A549 (cell line): ENCODE data around the gene ING5. TPM values are rescaled to one million over a fixed set of nuclear protein-coding genes. Genes with fewer than 3 reads are reported as not detected.

ENCODE experiments used
- ATAC-seq, 2 experiments: fragments of 200-7000 bp in 1 of 2; fragments of >200 bp in 1 of 2; cut with Nextera tagmentation in 1 of 2; cut with Tn5 transposase in 1 of 2; 3 replicates each; pipeline versions ENCODE4 v1.8.0 to v1.9.1; 2018 to 2020; ENCODE audit warnings: mild to moderate bottlenecking in 1 of 2, moderate library complexity in 1 of 2
- CTCF ChIA-PET: fragments of 300-600 bp; sonication (Branson Sonifier 250); formaldehyde crosslinking; extraction: SDS; loops from one replicate; lab custom pipeline; 2021; ENCODE audit warnings: antibody characterized with exemption, inconsistent platforms; lab: Yijun Ruan, JAX
- POLR2A ChIA-PET: fragments of 350-600 bp; formaldehyde crosslinking; extraction: SDS; loops from one replicate; lab custom pipeline; 2021; ENCODE audit warnings: antibody characterized with exemption, inconsistent platforms; lab: Yijun Ruan, JAX
- DNase-seq, 2 experiments: peaks; one replicate each; pipeline versions ENCODE4 v3.0.0 to v3.0.0-alpha.2; 2011 to 2016; ENCODE audit warnings: low read depth in 1 of 2, low spot score in 1 of 2
- FAIRE-seq: peaks from 2 replicates; lab custom pipeline; 2011; peaks lifted over from hg19 to GRCh38; lab: Jason Lieb, UNC
- H3K27ac ChIP-seq, 2 experiments: fragments of >200 bp; sonication (Bioruptor Twin); formaldehyde crosslinking; 3 replicates each; pipeline ENCODE4 v1.5.1; 2016 to 2017
- H3K4me1 ChIP-seq: fragments of >200 bp; sonication (Bioruptor Twin); formaldehyde crosslinking; 3 replicates; pipeline ENCODE4 v1.6.1; 2016
- H3K4me2 ChIP-seq: fragments of >200 bp; sonication (Bioruptor Twin); formaldehyde crosslinking; 3 replicates; pipeline ENCODE4 v1.6.1; 2016
- H3K4me3 ChIP-seq: fragments of >200 bp; sonication (Bioruptor Twin); formaldehyde crosslinking; 3 replicates; pipeline ENCODE4 v1.5.1; 2016
- H3K9me3 ChIP-seq: fragments of >200 bp; sonication (Bioruptor Twin); formaldehyde crosslinking; 3 replicates; pipeline ENCODE4 v1.6.1; 2016
- CBX8 ChIP-seq: fragments of 200-600 bp; sonication (generic); IDR thresholded peaks from 2 replicates; pipeline ENCODE4 v1.6.1; 2016
- CHD2 ChIP-seq: fragments of 150-350 bp; IDR thresholded peaks from 2 replicates; pipeline ENCODE4 v1.6.1; 2014; ENCODE audit warnings: low read length; ENCODE audit not compliant: partially characterized antibody
- EHF ChIP-seq: fragments of 250-450 bp; sonication (Bioruptor Pico); IDR thresholded peaks from 2 replicates; pipeline ENCODE4 v1.5.0; 2020; ENCODE audit warnings: mild to moderate bottlenecking
- EHMT2 ChIP-seq: fragments of 200-600 bp; sonication (generic); IDR thresholded peaks from 2 replicates; pipeline ENCODE4 v1.6.1; 2016; ENCODE audit warnings: antibody characterized with exemption, low read depth, mild to moderate bottlenecking, moderate library complexity
- ELK1 ChIP-seq: fragments of 150-350 bp; IDR thresholded peaks from 2 replicates; pipeline ENCODE4 v1.6.1; 2014; ENCODE audit warnings: low read depth, mild to moderate bottlenecking, low read length
- EP300 ChIP-seq, 2 experiments: fragments of >200 bp; sonication (Bioruptor Twin); formaldehyde crosslinking; IDR thresholded peaks; 2 replicates in 1 of 2; 3 replicates in 1 of 2; pipeline ENCODE4 v1.6.1; 2016 to 2017
- ESRRA ChIP-seq: fragments of 150-350 bp; IDR thresholded peaks from 2 replicates; pipeline ENCODE4 v1.6.1; 2014; ENCODE audit warnings: mild to moderate bottlenecking, low read length, borderline replicate concordance
- FOSL2 ChIP-seq, 2 experiments: fragments of 450-650 bp in 1 of 2; fragments of >200 bp in 1 of 2; sonication (Bioruptor Twin) in 1 of 2; formaldehyde crosslinking; IDR thresholded peaks; 2 replicates each; pipeline versions ENCODE4 v1.5.0 to v1.6.1; 2016 to 2020; ENCODE audit warnings: mild to moderate bottlenecking in 1 of 2, moderate library complexity in 1 of 2
- GATA3 ChIP-seq: IDR thresholded peaks from 2 replicates; pipeline ENCODE4 v1.6.1; 2012; ENCODE audit warnings: borderline replicate concordance
- HMGXB4 ChIP-seq: fragments of 250-450 bp; sonication (Bioruptor Pico); IDR thresholded peaks from 2 replicates; pipeline ENCODE4 v1.5.0; 2021; ENCODE audit warnings: mild to moderate bottlenecking, moderate library complexity, borderline replicate concordance
- HOXA7 ChIP-seq: fragments of 250-450 bp; sonication (Bioruptor Pico); IDR thresholded peaks from 2 replicates; pipeline ENCODE4 v1.5.0; 2020; ENCODE audit warnings: mild to moderate bottlenecking, moderate library complexity
- MAFK ChIP-seq: fragments of 450-650 bp; IDR thresholded peaks from 2 replicates; pipeline ENCODE4 v1.6.1; 2014; ENCODE audit not compliant: partially characterized antibody
- MAZ ChIP-seq: fragments of 150-350 bp; IDR thresholded peaks from 2 replicates; pipeline ENCODE4 v1.6.1; 2014; ENCODE audit warnings: antibody characterized with exemption, low read depth, low read length, borderline replicate concordance
- NR3C1 ChIP-seq: fragments of >200 bp; sonication (Bioruptor Twin); formaldehyde crosslinking; IDR thresholded peaks from 3 replicates; pipeline ENCODE4 v1.6.1; 2017
- POLR2A ChIP-seq: IDR thresholded peaks from 2 replicates; pipeline ENCODE4 v1.6.1; 2012; ENCODE audit warnings: mild to moderate bottlenecking, low read length
- POLR2AphosphoS2 ChIP-seq: conservative IDR thresholded peaks from 2 replicates; pipeline ENCODE4 v1.6.1; 2012; ENCODE audit warnings: low read length, improper control_type of control experiment, inconsistent platforms
- REST ChIP-seq: fragments of 200-600 bp; sonication (generic); IDR thresholded peaks from 2 replicates; pipeline ENCODE4 v1.6.1; 2016; ENCODE audit warnings: antibody characterized with exemption, mild to moderate bottlenecking, moderate library complexity
- TFCP2L1 ChIP-seq: fragments of 250-450 bp; sonication (Bioruptor Pico); IDR thresholded peaks from 2 replicates; pipeline ENCODE4 v1.5.0; 2021; ENCODE audit warnings: mild to moderate bottlenecking
- ZNF302 ChIP-seq: fragments of 250-450 bp; sonication (Bioruptor Pico); IDR thresholded peaks from 2 replicates; pipeline ENCODE4 v1.9.0; 2021; ENCODE audit warnings: inconsistent platforms, mild to moderate bottlenecking, moderate library complexity
- WGBS: methylation state at CpG from one replicate; pipeline ENCODE4 v1.1.6; 2017; ENCODE audit errors: missing lambda C conversion rate; 5-methylcytosine and 5-hydroxymethylcytosine counted together
- polyA plus RNA-seq, 4 experiments: library from polyadenylated mRNA; depleted of rRNA in 3 of 4; stranded (reverse); fragments of >200 nt; fragmentation: RNase III in 1 of 4; extraction: RNeasy Plus Mini Kit Qiagen cat#74134 plus additional on column Dnase treatment in 1 of 4; gene quantifications; 2 replicates in 3 of 4; 3 replicates in 1 of 4; pipeline ENCODE4 v1.2.3, GENCODE V29; 2011 to 2017

The ING5 gene
- polyA plus RNA-seq, 2 of the 4 experiments (the other 2 are of a cell fraction): 28.6 to 29.6 TPM

- no peak overlapping the region for H3K4me2 ChIP-seq
- no peak overlapping the region for H3K4me3 ChIP-seq
- ATAC-seq: no peak
- no peaks in the 10 kb centered on the region for H3K4me1 ChIP-seq
- TF ChIP-seq HMGXB4 (CRISPR knock-in tag): no peak
- TF ChIP-seq POLR2A: no peak
- no peak for TF ChIP-seq MAFK
- no peak for TF ChIP-seq EP300 (IDR thresholded peaks at IDR 0.05)
- no peak for TF ChIP-seq EHMT2
- TF ChIP-seq, all 56 proteins: peak for 0
- WGBS: 96% methylated on average over 8 of the region's 18 CpGs
- ChIA-PET CTCF (no interaction called here), POLR2A (no interaction called here)
- H3K9me3 ChIP-seq: no peaks in the 10 kb centered on the region
- H3K27ac ChIP-seq: no peak overlapping the region
- FAIRE-seq (no peak), DNase-seq (no peak)
Measured at GRCh38 chr2:241755166-241755565, 53.3 kb downstream of the ING5 start.

- H3K4me3 ChIP-seq: no peak overlapping the region
- ChIA-PET POLR2A (no interaction called here), CTCF (no interaction called here)
- FAIRE-seq: no peak
- no peaks in the 10 kb centered on the region for H3K9me3 ChIP-seq
- WGBS: 97% methylated on average over 23 of the region's 27 CpGs
- DNase-seq: no peak
- H3K27ac ChIP-seq: no peak overlapping the region
- no peak overlapping the region for H3K4me2 ChIP-seq
- H3K4me1 ChIP-seq: no peaks in the 10 kb centered on the region
- no peak for TF ChIP-seq CBX8
- TF ChIP-seq HOXA7 (CRISPR knock-in tag): no peak
- TF ChIP-seq POLR2AphosphoS2: no peak
- no peak for TF ChIP-seq ESRRA
- TF ChIP-seq GATA3: no peak
- no peak for TF ChIP-seq EHF (CRISPR knock-in tag)
- no peak for TF ChIP-seq ELK1
- TF ChIP-seq ZNF302: no peak
- no peak for TF ChIP-seq MAZ
- no peak for TF ChIP-seq REST
- no peak for TF ChIP-seq CHD2
- no peak for TF ChIP-seq MAFK
- no peak for TF ChIP-seq FOSL2 (IDR thresholded peaks at IDR 0.05)
- TF ChIP-seq FOSL2 (CRISPR knock-in tag; IDR thresholded peaks at IDR 0.05): no peak
- TF ChIP-seq TFCP2L1: no peak
- TF ChIP-seq NR3C1: no peak
- ATAC-seq: no peak
Measured at GRCh38 chr2:241755777-241756176, 53.9 kb downstream of the ING5 start.
